Progenitor cell of endocrine pancreas (in vitro differentiated cells): ENCODE measurements around the gene NETO1. TPM values are rescaled to one million over a fixed set of nuclear protein-coding genes. Genes with fewer than 3 reads are reported as not detected.
A peak's percentile ranks its signal among the peaks of the same experiment; 100 is the strongest.

ENCODE experiments used
- DNase-seq: peaks from one replicate; pipeline ENCODE4 v3.0.0; 2021; ENCODE audit warnings: low spot score; ENCODE audit not compliant: unreplicated experiment
- H3K27ac Mint-ChIP-seq: 2 replicates; pipeline ENCODE4 v1.8.0; 2021; ENCODE audit warnings: mild to moderate bottlenecking, moderate library complexity, mixed read lengths
- H3K27me3 Mint-ChIP-seq: 2 replicates; pipeline ENCODE4 v1.8.0; 2021; ENCODE audit warnings: mixed read lengths
- H3K36me3 Mint-ChIP-seq: 2 replicates; pipeline ENCODE4 v1.8.0; 2022; ENCODE audit warnings: mixed read lengths; ENCODE audit not compliant: insufficient read depth
- H3K4me1 Mint-ChIP-seq: 2 replicates; pipeline ENCODE4 v1.8.0; 2021; ENCODE audit warnings: low read depth, mixed read lengths
- H3K4me3 Mint-ChIP-seq: 2 replicates; pipeline ENCODE4 v1.8.0; 2021; ENCODE audit warnings: low read depth, mild to moderate bottlenecking, moderate library complexity, mixed read lengths
- H3K9me3 Mint-ChIP-seq: 2 replicates; pipeline ENCODE4 v1.8.0; 2021; ENCODE audit warnings: low read depth, mixed read lengths
- total RNA-seq: library from RNA; stranded (reverse); gene quantifications from 2 replicates; pipeline ENCODE4 v1.2.1, GENCODE V29; 2021
- TF ChIP-seq, protein P1 (sequence below): fragments of 200-600 bp; sonication (generic); IDR thresholded peaks from one replicate; pipeline ENCODE4 v1.5.0; 2021; ENCODE audit warnings: antibody characterized with exemption, mild to moderate bottlenecking; ENCODE audit not compliant: unreplicated experiment

The NETO1 gene
- total RNA-seq, 1 donor from 2014 or later, result 52.4 TPM

DNA sequence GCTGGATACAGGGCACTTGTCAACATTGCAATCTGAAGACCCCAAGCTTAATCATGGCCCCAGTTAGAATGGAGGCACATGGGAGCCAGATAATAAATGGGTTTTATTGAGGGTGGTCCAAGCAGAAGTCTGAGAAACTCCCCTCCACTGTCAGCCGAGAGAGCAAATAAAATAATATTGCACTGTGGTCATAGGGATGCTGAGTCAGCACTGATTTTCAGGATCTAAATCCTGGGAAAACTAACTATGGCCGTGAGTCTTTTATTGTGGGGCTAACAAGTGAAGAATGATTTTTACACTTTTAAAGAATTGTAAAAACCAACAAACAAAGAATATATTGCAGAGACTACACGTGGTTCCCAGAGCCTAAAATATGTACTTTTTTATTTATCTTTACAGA lies 31.1 kb upstream of the NETO1 start:
- peak overlapping the region; percentile 83 for H3K27ac Mint-ChIP-seq
- DNase-seq, result no peak
- no peaks in the 10 kb centered on the region for H3K27me3 Mint-ChIP-seq
- H3K9me3 Mint-ChIP-seq, result no peaks in the 10 kb centered on the region
- TF ChIP-seq, protein P1, sequence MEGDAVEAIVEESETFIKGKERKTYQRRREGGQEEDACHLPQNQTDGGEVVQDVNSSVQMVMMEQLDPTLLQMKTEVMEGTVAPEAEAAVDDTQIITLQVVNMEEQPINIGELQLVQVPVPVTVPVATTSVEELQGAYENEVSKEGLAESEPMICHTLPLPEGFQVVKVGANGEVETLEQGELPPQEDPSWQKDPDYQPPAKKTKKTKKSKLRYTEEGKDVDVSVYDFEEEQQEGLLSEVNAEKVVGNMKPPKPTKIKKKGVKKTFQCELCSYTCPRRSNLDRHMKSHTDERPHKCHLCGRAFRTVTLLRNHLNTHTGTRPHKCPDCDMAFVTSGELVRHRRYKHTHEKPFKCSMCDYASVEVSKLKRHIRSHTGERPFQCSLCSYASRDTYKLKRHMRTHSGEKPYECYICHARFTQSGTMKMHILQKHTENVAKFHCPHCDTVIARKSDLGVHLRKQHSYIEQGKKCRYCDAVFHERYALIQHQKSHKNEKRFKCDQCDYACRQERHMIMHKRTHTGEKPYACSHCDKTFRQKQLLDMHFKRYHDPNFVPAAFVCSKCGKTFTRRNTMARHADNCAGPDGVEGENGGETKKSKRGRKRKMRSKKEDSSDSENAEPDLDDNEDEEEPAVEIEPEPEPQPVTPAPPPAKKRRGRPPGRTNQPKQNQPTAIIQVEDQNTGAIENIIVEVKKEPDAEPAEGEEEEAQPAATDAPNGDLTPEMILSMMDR, result no peak
- H3K36me3 Mint-ChIP-seq, result no peaks in the 10 kb centered on the region
- H3K4me3 Mint-ChIP-seq, result no peak overlapping the region
- peaks cover 3% of the 10 kb centered on the region for H3K4me1 Mint-ChIP-seq

DNA sequence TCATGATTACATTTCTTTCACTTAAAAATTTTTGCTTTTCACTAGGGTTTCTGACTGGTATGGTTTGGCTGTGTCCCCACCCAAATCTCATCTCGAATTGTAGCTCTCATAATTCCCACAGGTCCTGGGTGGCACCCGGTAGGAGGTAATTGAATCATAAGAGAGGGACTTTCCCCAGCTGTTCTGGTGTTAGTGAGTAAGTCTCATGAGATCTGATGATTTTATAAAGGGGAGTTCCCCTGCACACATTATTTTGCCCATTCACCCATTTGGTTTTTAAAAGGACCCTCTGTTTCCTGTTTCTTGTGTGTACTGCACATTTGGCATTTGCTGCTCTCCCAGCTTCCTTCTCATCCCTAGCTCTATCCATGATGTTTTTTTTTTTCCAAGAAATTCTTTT lies 27.8 kb upstream of the NETO1 start:
- no peak overlapping the region for H3K4me3 Mint-ChIP-seq
- DNase-seq, result no peak
- no peaks in the 10 kb centered on the region for H3K27me3 Mint-ChIP-seq
- H3K4me1 Mint-ChIP-seq, result peaks cover 3% of the 10 kb centered on the region
- no peaks in the 10 kb centered on the region for H3K36me3 Mint-ChIP-seq
- no peak overlapping the region for H3K27ac Mint-ChIP-seq
- no peaks in the 10 kb centered on the region for H3K9me3 Mint-ChIP-seq
- TF ChIP-seq, protein P1, result no peak

DNA sequence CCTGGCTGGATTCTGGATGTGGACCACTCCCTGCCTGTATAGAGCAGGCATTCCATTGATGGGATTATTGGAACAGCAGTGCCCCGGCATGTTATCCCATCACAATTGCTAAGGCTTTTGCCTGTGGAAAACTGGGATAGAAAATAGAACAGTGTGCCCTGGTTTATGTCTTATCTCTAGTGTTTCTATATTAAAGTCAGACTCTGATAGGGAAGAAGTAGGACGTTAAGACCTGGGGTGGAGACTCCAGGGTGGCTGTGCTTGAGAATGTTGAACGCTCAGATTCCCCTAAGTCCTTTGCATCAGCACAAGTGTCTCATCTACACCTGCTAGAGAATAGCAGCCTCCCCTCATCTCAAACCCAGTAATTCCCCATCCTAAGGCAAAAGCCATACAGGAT lies 10.8 kb upstream of the NETO1 start:
- no peak for DNase-seq
- no peaks in the 10 kb centered on the region for H3K27me3 Mint-ChIP-seq
- H3K9me3 Mint-ChIP-seq, result peaks cover 4% of the 10 kb centered on the region
- H3K27ac Mint-ChIP-seq, result no peak overlapping the region
- H3K36me3 Mint-ChIP-seq, result peaks cover 2% of the 10 kb centered on the region
- no peaks in the 10 kb centered on the region for H3K4me1 Mint-ChIP-seq
- TF ChIP-seq, protein P1, result no peak
- H3K4me3 Mint-ChIP-seq, result no peak overlapping the region

DNA sequence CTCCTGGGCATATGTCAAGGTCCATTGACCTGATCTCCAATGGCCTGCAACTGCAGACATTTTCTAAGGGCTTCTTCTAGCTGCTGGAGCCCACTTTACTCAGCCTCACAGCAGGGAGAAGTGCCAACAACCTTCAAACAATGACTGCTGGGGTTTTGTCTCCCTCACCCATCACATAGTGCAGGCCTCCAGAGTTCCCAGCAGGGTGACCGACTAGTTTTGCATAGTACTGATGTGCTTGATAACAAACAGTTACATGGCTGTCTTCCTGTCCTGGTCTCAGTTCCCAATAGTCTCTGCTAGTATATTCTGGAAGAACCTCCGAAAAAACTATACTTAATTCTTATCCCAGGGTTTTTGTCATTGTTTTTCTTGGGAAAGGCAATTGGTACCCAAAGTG lies 10.4 kb upstream of the NETO1 start:
- TF ChIP-seq, protein P1, result no peak
- H3K9me3 Mint-ChIP-seq, result peaks cover under 1% of the 10 kb centered on the region
- DNase-seq, result no peak
- H3K4me1 Mint-ChIP-seq, result no peaks in the 10 kb centered on the region
- H3K4me3 Mint-ChIP-seq, result no peak overlapping the region
- H3K36me3 Mint-ChIP-seq, result peaks cover 2% of the 10 kb centered on the region
- H3K27me3 Mint-ChIP-seq, result no peaks in the 10 kb centered on the region
- H3K27ac Mint-ChIP-seq, result no peak overlapping the region

DNA sequence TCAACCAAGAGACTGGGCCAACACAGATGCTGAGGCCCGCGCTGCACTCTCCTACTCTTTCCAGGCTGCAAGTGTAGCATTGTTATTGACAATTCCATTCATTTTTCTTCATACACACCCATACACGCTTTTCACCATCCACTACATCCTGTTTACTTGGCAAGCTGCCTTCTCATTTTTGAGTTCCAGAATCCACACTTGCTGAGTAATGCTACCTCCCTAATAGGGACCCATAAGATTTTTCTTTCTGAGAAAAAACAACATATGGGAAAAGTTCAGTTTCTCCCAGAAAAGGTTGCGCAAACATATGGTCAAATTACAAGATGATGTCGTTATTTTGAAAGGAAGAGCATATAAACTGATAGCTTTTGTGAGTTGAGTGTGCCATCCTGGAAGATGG lies 3.3 kb upstream of the NETO1 start:
- DNase-seq, result no peak
- Mint-ChIP-seq H3K9me3 (no peaks in the 10 kb centered on the region), H3K4me1 (peaks cover 14% of the 10 kb centered on the region), H3K27me3 (peaks cover 20% of the 10 kb centered on the region), H3K4me3 (no peak overlapping the region), H3K27ac (no peak overlapping the region), H3K36me3 (no peaks in the 10 kb centered on the region)
- TF ChIP-seq, protein P1, result no peak
